Thyroid gland (tissue), 4 donors: ENCODE data around the gene TRIM65. TPM values are rescaled to one million over a fixed set of nuclear protein-coding genes. Genes with fewer than 3 reads are reported as not detected.

ENCODE experiments used
- DNase-seq, 2 donors: peaks; one replicate each; pipeline ENCODE4 v3.0.0-alpha.2; 2019
- H3K27ac ChIP-seq, 3 donors: fragments of 200-600 bp; sonication (generic); 1 replicate in 2 of 3; 2 replicates in 1 of 3; pipeline ENCODE4 v1.5.1; 2016 to 2019; ENCODE audit warnings: mild to moderate bottlenecking in 1 of 3, moderate library complexity in 1 of 3
- H3K27me3 ChIP-seq: fragments of 200-600 bp; sonication (generic); one replicate; pipeline ENCODE4 v1.5.1; 2019
- H3K36me3 ChIP-seq, 2 donors: fragments of 200-600 bp; sonication (generic); one replicate each; pipeline ENCODE4 v1.5.1; 2016 to 2019
- H3K4me1 ChIP-seq, 2 donors: fragments of 200-600 bp; sonication (generic); one replicate each; pipeline ENCODE4 v1.5.1; 2017 to 2019
- H3K4me3 ChIP-seq, 3 donors: fragments of 200-600 bp; sonication (generic); replicated peaks in 1 of 3; 1 replicate in 2 of 3; 2 replicates in 1 of 3; pipeline ENCODE4 v1.5.1; 2016; ENCODE audit warnings: mild to moderate bottlenecking in 1 of 3
- H3K9me3 ChIP-seq: fragments of 200-600 bp; sonication (generic); one replicate; pipeline ENCODE4 v1.5.1; 2017
- CTCF ChIP-seq, 6 experiments: fragments of 200-600 bp in 3 of 6; fragments of 450-650 bp in 3 of 6; sonication (generic) in 3 of 6; IDR thresholded peaks; one replicate each; pipeline ENCODE4 v1.5.1; 2016 to 2019; ENCODE audit warnings: antibody characterized with exemption in 6 of 6, mild to moderate bottlenecking in 2 of 6, inconsistent platforms in 1 of 6, moderate library complexity in 1 of 6
- POLR2A ChIP-seq, 2 donors: fragments of 450-650 bp; IDR thresholded peaks; one replicate each; pipeline ENCODE4 v1.6.1; 2017; ENCODE audit warnings: antibody characterized with exemption in 2 of 2, mild to moderate bottlenecking in 2 of 2, moderate library complexity in 1 of 2
- WGBS, 2 donors: methylation state at CpG; one replicate each; pipeline ENCODE4 v1.1.5; 2017; 5-methylcytosine and 5-hydroxymethylcytosine counted together
- intact Hi-C: fragments of 100-400 bp; cut with DNase I; formaldehyde crosslinking; loops from one replicate; pipeline ENCODE4 v1.15.1; 2023
- total RNA-seq, 4 donors: library from RNA; depleted of rRNA; stranded (reverse); fragments of >200 nt; gene quantifications; one replicate each; pipeline ENCODE4 v1.2.3, GENCODE V29; 2016

TRIM65 gene
- total RNA-seq, 4 donors from 2014 or later, result 23.0 to 39.4 (median 31.8) TPM

- peaks cover 4 to 7% of the 10 kb centered on the region in 2 donors for H3K36me3 ChIP-seq
- intact Hi-C loops, result loop anchor here (5.0 kb wide), 1 partner anchor 101 kb away; no protein-coding TSS in a partner anchor
- 87 to 88% methylated on average over 10 of the region's 10 CpGs for WGBS, 2 donors
- no peak overlapping the region for H3K4me3 ChIP-seq
- DNase-seq, result no peak
- TF ChIP-seq POLR2A (IDR thresholded peaks at IDR 0.05), result no peak
- no peak for TF ChIP-seq CTCF (IDR thresholded peaks at IDR 0.05)
- peaks cover 40 to 51% of the 10 kb centered on the region in 2 donors for H3K4me1 ChIP-seq
- no peaks in the 10 kb centered on the region for H3K9me3 ChIP-seq
- H3K27me3 ChIP-seq, result no peaks in the 10 kb centered on the region
- peak overlapping the region; percentile 31 to 84 (median 40) for H3K27ac ChIP-seq
Measured at GRCh38 chr17:75906143-75906884, 9.6 kb upstream of the TRIM65 start.

GRCh38 chr17:75904749-75905521 is 8.2 kb upstream of the TRIM65 start, which contains the start of gene MRPL38:
Gene MRPL38 (minus strand): TSS chr17:75904884. CDS start chr17:75904875, 9 bp downstream.
- H3K27me3 ChIP-seq, result no peaks in the 10 kb centered on the region
- WGBS, 2 donors, result 7 to 15% methylated on average over 9 to 36 of the region's 69 CpGs
- peak; percentile 97 to 98 for DNase-seq
- H3K27ac ChIP-seq, result peak within 1 kb of the TSS; percentile 84 to 97 (median 95)
- TF ChIP-seq POLR2A (IDR thresholded peaks at IDR 0.05) (peak in 1 of 2 donors; percentile 88), CTCF (IDR thresholded peaks at IDR 0.05) (peak; percentile 94 to 100 (median 97))
- peak within 1 kb of the TSS; percentile 50 to 86 (median 72) for H3K4me3 ChIP-seq
- H3K4me1 ChIP-seq, result peaks cover 28 to 37% of the 10 kb centered on the region in 2 donors
- H3K9me3 ChIP-seq, result no peaks in the 10 kb centered on the region
- peaks cover 18 to 19% of the 10 kb centered on the region in 2 donors for H3K36me3 ChIP-seq
- intact Hi-C loops, result loop anchor here (5.0 kb wide), 1 partner anchor 102 kb away; no protein-coding TSS in a partner anchor

GRCh38 chr17:75902406-75902805 is 5.7 kb upstream of the TRIM65 start:
- Histone ChIP-seq H3K27ac (no peak overlapping the region), H3K4me1 (peaks cover 14 to 16% of the 10 kb centered on the region in 2 donors), H3K4me3 (no peak overlapping the region), H3K9me3 (no peaks in the 10 kb centered on the region), H3K36me3 (peaks cover 29 to 35% of the 10 kb centered on the region in 2 donors), H3K27me3 (no peaks in the 10 kb centered on the region)
- TF ChIP-seq POLR2A (IDR thresholded peaks at IDR 0.05) (no peak), CTCF (IDR thresholded peaks at IDR 0.05) (no peak)
- WGBS, 2 donors, result 93 to 94% methylated on average over 6 of the region's 6 CpGs
- intact Hi-C loops, result no loop called here
- DNase-seq, result no peak

GRCh38 chr17:75901727-75902126 is 5.0 kb upstream of the TRIM65 start:
- intact Hi-C loops, result no loop called here
- 93% methylated on average over 15 to 18 of the region's 18 CpGs for WGBS, 2 donors
- no peak overlapping the region for H3K27ac ChIP-seq
- no peak for DNase-seq
- peaks cover 29 to 35% of the 10 kb centered on the region in 2 donors for H3K36me3 ChIP-seq
- TF ChIP-seq CTCF (IDR thresholded peaks at IDR 0.05) (no peak), POLR2A (IDR thresholded peaks at IDR 0.05) (no peak)
- H3K4me3 ChIP-seq, result no peak overlapping the region
- H3K4me1 ChIP-seq, result peaks cover 14 to 21% of the 10 kb centered on the region in 2 donors
- H3K9me3 ChIP-seq, result no peaks in the 10 kb centered on the region
- H3K27me3 ChIP-seq, result no peaks in the 10 kb centered on the region
